CD4-positive, alpha-beta T cell treated with Interleukin-15 for 1 hour (primary cell): ENCODE measurements around the gene TAX1BP3.
"Not testable (repeated sequence)": the region's sequence is repeated elsewhere in the genome, so short reads cannot be mapped to it uniquely, and the experiment has no call there.

Experiments used
- DNase-seq: peaks from one replicate; pipeline ENCODE4 v3.0.0-alpha.2; 2020

TAX1BP3 gene, protein sequence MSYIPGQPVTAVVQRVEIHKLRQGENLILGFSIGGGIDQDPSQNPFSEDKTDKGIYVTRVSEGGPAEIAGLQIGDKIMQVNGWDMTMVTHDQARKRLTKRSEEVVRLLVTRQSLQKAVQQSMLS

GRCh38 chr17:3668279-3669084, at the start of gene TAX1BP3, which contains the start of gene EMC6:
Gene TAX1BP3, minus strand, starts transcription at chr17:3668578. Its CDS starts 52 bp downstream, at chr17:3668526.
Gene EMC6, plus strand, starts transcription at chr17:3668812. Its CDS starts 335 bp downstream, at chr17:3669147.
- DNase-seq = peak; percentile 97

- DNase-seq = no peak
Measured at GRCh38 chr17:3715296-3715695, 46.9 kb upstream of the TAX1BP3 start.

- no peak for DNase-seq
Measured at GRCh38 chr17:3712811-3713463, 44.6 kb upstream of the TAX1BP3 start.

GRCh38 chr17:3710951-3711383, 42.6 kb upstream of the TAX1BP3 start:
- peak; percentile 85 for DNase-seq

GRCh38 chr17:3708366-3708765, 40.0 kb upstream of the TAX1BP3 start:
- DNase-seq = no peak

- DNase-seq = not testable (repeated sequence)
Measured at GRCh38 chr17:3705718-3705984, 37.3 kb upstream of the TAX1BP3 start.

DNA sequence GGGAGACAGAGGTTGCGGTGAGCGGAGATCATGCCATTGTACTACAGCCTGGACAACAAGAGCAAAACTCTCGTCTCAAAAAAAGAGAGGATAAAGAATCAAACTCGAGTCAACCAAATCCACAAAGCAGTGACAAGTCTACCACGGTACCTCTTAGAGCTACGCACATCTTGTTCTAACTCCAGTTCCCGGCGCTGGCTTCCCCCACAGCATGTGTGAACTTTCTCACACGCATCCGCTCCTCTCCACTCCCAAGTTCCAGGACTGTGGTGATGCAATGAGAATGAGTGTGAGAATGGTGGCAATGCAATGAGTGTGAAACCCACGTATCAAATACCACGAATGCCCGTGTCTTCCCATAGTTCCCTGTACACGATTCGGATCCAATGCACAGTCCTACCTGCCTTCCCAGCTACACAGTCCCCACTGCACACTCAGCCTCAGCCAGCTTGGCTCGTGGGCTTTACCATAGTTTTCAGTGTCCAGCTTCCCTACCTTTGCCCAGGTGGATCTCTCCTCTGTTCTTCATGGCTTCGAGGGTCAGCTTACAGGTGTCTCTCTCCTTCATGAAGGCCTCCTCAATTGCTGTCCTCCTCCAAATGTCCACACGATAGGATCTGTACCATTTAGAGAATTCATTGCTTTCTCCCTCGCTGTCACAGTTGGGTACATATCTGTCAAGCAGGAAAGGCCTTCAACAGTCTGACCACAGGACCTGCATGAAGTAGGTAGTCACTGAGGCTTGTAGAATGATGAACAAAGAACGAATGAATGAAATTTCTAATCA, 36.7 kb upstream of the TAX1BP3 start:
- no peak for DNase-seq

DNA sequence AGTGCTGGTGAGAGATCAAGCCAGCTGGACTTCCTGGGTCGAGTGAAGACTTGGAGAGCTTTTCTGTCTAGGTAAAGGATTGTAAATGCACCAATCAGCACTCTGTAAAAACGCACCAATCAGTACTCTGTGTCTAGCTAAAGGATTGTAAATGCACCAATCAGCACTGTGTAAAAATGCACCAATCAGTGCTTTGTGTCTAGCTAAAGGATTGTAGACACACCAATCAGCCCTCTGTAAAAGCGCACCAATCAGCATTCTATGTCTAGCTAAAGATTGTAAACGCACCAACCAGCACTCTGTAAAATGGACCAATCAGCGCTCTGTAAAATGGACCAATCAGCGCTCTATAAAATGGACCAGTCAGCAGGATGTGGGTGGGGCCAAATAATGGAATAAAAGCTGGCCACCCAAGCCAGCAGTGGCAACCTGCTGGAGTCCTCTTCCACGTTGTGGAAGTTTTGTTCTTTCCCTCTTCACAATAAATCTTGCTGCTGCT, 33.7 kb upstream of the TAX1BP3 start:
- not testable (repeated sequence) for DNase-seq

DNA sequence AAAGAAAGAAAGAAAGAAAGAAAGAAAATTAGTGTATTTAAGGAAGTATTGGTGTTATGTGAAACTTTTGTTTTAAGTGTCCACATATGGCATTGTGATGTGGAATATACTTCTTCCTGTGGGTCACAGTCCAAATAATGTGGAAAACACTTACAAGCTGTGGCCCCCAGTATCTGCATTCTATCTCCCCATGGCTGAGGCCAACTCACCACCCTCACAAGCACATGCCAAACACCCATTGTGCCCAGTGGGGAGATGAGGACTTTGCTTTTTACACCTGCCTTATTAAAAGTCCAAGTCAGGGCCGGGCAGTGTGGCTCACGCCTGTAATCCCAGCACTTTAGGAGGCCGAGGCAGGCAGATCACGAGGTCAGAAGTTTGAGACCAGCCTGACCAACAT, 31.6 kb upstream of the TAX1BP3 start:
- no peak for DNase-seq

- DNase-seq = no peak
Measured at GRCh38 chr17:3698139-3698538, 29.8 kb upstream of the TAX1BP3 start.

- no peak for DNase-seq
Measured at GRCh38 chr17:3697103-3697476, 28.7 kb upstream of the TAX1BP3 start.

DNA sequence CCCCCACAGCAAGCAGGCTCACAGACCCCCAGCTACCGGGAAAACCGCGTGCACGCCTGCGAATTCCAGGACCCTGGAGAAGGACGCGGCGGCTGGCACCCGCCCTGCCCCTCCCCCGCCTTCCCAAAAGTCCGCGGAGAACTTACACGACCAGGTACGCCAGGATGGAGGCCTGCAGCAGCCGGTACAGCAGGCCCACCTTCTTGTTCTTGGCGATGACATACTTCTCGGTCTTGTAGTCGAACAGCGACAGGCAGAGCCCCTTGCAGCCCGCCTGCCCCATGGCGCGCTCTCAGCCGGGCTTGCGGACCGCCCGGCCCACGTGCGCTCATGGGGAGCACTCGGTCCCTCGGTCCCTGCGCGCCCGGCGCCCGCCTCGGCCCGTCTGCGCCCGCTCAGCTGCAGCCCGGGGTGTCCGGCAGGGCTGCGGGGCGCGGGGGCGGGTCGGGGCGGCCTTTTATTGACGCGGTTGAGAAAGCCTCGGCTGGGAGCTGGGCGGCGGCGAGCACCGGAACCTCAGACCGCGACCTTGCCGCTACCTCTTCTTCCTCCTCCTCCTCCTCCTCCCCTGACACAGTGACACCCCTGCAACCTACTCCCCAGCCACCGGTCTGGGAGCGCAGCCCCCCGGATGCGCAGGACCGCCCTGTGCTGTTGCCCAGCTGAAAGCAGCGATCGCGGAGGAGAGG, 27.5 kb upstream of the TAX1BP3 start, which contains the start of gene P2RX5:
Gene P2RX5 (minus strand): TSS at position 433 of the 689 bp plus-strand sequence. CDS start 150 bp downstream, at position 283.
- DNase-seq = peak; percentile 65

- no peak for DNase-seq
Measured at GRCh38 chr17:3695129-3695722, 26.8 kb upstream of the TAX1BP3 start.

GRCh38 chr17:3693829-3694231, 25.5 kb upstream of the TAX1BP3 start:
- DNase-seq = peak; percentile 60

- DNase-seq = no peak
Measured at GRCh38 chr17:3693141-3693540, 24.8 kb upstream of the TAX1BP3 start.

DNA sequence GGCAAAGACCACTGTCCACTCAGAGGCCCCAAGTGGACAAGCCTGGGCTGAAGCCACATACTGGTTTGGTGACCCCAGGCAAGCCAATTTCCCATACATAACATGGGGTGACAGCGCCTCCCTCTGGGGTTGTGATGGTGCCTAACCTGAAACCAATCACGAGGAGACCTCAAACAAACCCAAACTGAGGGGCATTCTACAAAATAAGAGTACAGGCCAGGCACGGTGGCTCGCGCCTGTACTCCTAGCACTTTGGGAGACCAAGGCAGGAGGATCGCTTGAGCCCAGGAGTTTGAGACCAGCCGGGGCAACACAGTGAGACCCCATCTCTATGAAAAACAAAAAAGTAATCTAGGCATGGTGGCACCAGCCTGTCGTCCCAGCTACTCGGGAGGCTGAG, 24.0 kb upstream of the TAX1BP3 start:
- no peak for DNase-seq

DNA sequence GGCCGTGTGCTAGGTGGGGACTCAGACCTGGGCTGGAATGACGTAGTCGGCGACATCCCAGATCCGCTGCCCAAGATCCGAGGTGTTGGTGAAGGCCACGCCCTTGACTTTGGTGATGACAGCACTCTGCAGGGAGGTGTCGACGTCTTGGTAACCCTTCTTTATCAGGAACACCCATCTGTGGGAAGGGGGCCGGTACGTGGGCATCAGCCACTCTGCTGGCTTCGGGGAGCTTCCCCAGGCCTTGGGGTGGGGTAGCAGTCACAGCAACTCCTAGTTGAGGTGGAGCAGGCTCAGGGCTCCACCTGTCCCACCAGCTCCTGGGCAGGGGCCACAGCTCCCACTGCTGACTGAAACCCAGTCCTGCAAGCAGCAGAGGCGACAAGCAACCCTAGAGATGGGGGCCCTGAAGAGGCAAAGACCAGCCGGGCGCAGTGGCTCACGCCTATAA, 23.3 kb upstream of the TAX1BP3 start:
- DNase-seq = no peak

DNA sequence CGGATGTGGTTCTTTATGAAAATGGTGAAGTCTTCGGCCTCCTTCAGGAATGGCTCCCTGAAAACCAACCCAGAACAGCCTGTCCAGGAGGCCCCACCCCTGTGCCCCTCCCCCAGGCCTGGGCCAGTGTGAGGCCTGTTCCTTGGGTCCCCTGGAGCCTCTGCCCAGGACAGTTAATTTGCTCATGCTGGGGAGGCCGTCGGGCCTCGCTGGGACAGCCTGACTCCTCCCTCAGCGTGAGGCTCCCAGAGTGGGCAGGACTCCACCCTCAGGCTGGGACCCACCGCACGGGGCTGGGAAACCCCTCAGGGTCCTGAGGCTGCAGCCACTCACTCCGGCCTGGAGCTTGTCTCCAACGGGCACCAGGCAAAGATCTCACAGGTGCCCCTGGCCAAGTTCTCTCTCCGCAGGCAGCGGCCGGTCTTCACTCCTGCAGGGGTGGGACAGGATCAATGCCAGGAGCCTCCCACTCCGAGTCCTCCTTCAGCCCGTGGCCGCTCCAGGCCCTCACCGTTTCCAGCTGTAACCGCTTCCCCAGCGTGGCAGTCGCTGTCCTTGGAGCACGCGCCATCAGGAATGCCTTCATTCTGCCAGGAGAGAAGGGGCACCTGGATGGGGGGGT, 21.8 kb upstream of the TAX1BP3 start:
- DNase-seq = no peak

DNA sequence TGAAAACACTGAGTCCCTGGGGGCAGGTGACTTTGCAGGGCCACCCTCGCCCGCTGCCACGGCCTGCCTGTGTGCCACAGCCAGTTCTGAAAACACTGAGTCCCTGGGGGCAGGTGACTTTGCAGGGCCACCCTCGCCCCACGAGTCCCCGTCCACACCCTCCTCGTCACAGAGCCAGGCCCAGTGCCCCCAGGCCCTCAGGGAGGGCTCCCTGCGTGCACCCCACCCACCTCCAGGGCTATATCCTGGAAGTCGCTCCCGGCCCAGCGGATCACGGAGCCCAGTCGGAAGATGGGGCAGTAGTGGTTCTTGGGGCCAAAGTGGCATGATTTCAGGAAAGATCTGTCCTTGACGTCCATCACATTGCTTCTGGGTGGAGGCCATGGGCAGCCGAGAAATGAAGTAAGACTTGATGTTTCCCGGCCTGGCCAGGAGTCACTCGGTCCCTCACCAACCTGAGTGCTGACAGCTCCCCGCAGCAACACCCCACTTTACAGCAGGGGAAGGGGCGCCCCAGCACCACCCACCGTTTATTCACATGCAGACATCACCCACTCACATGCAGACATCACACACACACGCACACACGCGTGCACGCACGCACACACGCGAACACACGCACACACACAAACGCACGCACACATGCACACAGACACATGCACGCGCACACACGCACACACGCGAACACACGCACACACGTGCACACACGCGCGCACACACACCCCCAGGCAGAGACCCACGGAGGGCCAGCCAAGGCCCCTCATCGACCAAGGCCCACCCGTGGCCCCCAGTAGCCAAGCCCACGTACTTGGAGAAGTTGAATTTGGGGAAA, 21.1 kb upstream of the TAX1BP3 start:
- DNase-seq = no peak

DNA sequence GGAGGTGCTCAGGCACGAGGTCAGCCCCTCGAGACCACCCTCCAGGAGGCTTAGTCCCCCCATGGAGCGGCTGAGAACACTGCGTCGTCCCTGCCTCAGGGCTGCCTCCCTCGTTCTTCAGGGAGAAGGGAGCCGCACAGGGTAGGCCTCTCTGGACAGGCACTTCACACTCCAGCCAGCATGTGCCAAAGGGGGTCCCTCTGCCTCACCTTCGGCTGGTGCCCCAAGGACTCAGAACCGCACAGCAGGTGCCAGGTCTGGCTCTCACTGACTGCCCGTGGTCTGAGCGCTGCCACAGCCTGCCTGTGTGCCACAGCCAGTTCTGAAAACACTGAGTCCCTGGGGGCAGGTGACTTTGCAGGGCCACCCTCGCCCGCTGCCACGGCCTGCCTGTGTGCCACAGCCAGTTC, 20.5 kb upstream of the TAX1BP3 start:
- no peak for DNase-seq
